Spleen (tissue), 11 donors: ENCODE data around the gene POP4. TPM values are rescaled to one million over a fixed set of nuclear protein-coding genes. Genes with fewer than 3 reads are reported as not detected.

Experiments
- DNase-seq: peaks from one replicate; pipeline ENCODE4 v3.0.0-alpha.2; 2020
- H3K27ac ChIP-seq, 8 donors: fragments of 200-600 bp; sonication (generic) in 7 of 8; 1 replicate in 4 of 8; 2 replicates in 4 of 8; pipeline versions ENCODE4 v1.5.0 to v1.8.0; 2016 to 2021; ENCODE audit warnings: inconsistent platforms in 4 of 8, mild to moderate bottlenecking in 4 of 8, moderate library complexity in 1 of 8
- H3K27me3 ChIP-seq, 7 donors: fragments of 200-600 bp; sonication (generic) in 6 of 7; replicated peaks in 1 of 7; 1 replicate in 4 of 7; 2 replicates in 3 of 7; pipeline versions ENCODE4 v1.5.0 to v1.8.0; 2016 to 2021; ENCODE audit warnings: inconsistent platforms in 3 of 7, mild to moderate bottlenecking in 1 of 7
- H3K36me3 ChIP-seq, 6 donors: fragments of 200-600 bp; sonication (generic) in 5 of 6; 1 replicate in 4 of 6; 2 replicates in 2 of 6; pipeline versions ENCODE4 v1.5.0 to v1.8.0; 2016 to 2021; ENCODE audit warnings: inconsistent platforms in 2 of 6
- H3K4me1 ChIP-seq, 6 donors: fragments of 200-600 bp; sonication (generic) in 5 of 6; 1 replicate in 3 of 6; 2 replicates in 3 of 6; pipeline versions ENCODE4 v1.5.0 to v1.8.0; 2016 to 2021; ENCODE audit warnings: inconsistent platforms in 3 of 6
- H3K4me3 ChIP-seq, 8 donors: fragments of 200-600 bp; sonication (generic) in 7 of 8; 1 replicate in 4 of 8; 2 replicates in 4 of 8; pipeline versions ENCODE4 v1.5.0 to v1.8.0; 2016 to 2021; ENCODE audit warnings: inconsistent platforms in 4 of 8, mild to moderate bottlenecking in 4 of 8, moderate library complexity in 2 of 8
- H3K9me3 ChIP-seq, 8 donors: fragments of 200-600 bp; sonication (generic) in 7 of 8; 1 replicate in 4 of 8; 2 replicates in 4 of 8; pipeline versions ENCODE4 v1.5.0 to v1.8.0; 2016 to 2021; ENCODE audit warnings: inconsistent platforms in 4 of 8
- POLR2A ChIP-seq, 3 donors: fragments of 450-650 bp; IDR thresholded peaks; one replicate each; pipeline ENCODE4 v1.5.1; 2017; ENCODE audit warnings: antibody characterized with exemption in 3 of 3, mild to moderate bottlenecking in 1 of 3
- POLR2AphosphoS5 ChIP-seq, 3 donors: sonication (generic); formaldehyde crosslinking; IDR thresholded peaks; one replicate each; pipeline ENCODE4 v1.5.1; 2017; ENCODE audit warnings: antibody characterized with exemption in 3 of 3
- WGBS, 5 donors: extraction: QIAGEN DNeasy Blood & Tissue Kit in 3 of 5; methylation state at CpG; one replicate each; pipeline versions ENCODE4 v1.1.5 to v1.1.7; 2013 to 2018; 5-methylcytosine and 5-hydroxymethylcytosine counted together
- intact Hi-C: fragments of 100-400 bp; cut with DNase I; formaldehyde crosslinking; loops from one replicate; pipeline ENCODE4 v1.15.0; 2023; ENCODE audit warnings: low total_unique reads
- polyA plus RNA-seq, 3 donors: library from polyadenylated mRNA; stranded (reverse); fragments of 200-250 nt; gene quantifications; one replicate each; pipeline ENCODE4 v1.2.1, GENCODE V29; 2013
- total RNA-seq, 7 donors: library from RNA; depleted of rRNA in 3 of 7; stranded (reverse); fragments of >200 nt in 3 of 7; fragmentation: NEBNext Ultra II Directional in 4 of 7; extraction: Animal tissue kit (Norgen Biotek cat#: 25700) in 4 of 7; gene quantifications; one replicate each; pipeline versions ENCODE4 v1.1.0 to v1.2.1, GENCODE V29; 2016 to 2021
- TF ChIP-seq, protein P1 (sequence below), 11 experiments: fragments of 200-600 bp in 7 of 11; fragments of 450-650 bp in 4 of 11; sonication (generic) in 4 of 11; IDR thresholded peaks in 8 of 11; conservative IDR thresholded peaks in 3 of 11; 1 replicate in 7 of 11; 2 replicates in 4 of 11; pipeline versions ENCODE4 v1.4.0 to v1.8.0; 2016 to 2021; ENCODE audit warnings: antibody characterized with exemption in 11 of 11, inconsistent platforms in 4 of 11, mild to moderate bottlenecking in 1 of 11
- donor health status: healthy with polysubstance abuse.
- donor health status: DM: no; HTN: no; CAD: no; lungs with moderate emphysema.
- donor health status: DM: no; HTN: no; CAD: no.
- donor health status: Bipolar disorder and iron deficiency.
- donor health status: healthy.
- donor health status: DM: no; HTN: no; CAD: no.
- donor health status: DM: yes; HTN: yes; CAD: no.

Gene POP4
- total and polyA plus RNA-seq, 10 donors, result 49.3 to 73.1 (median 61.5) TPM

DNA sequence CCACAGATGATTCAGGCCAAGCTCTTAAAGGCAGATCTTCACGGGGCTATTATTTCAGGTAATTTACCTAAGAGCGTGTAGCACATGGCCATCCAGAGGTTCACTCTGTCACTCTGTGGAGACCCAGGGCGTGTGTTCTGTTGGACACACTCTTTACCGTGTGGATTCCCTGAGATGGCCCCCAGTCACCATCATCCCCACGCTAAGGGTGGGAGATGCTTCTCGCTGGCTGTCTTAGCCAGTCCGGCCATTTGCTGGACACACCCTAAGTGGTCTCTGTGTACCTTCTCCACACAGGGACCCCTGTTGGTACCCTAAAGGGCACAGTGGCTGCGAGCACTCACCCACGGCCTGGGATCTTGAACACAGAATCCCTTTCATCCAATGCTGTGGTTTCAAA, 6.0 kb downstream of the POP4 start:
- intact Hi-C loops, result loop anchor here (10.0 kb wide), 1 partner anchor 53 kb away; the partner anchor contains the start of gene PLEKHF1
- H3K4me3 ChIP-seq, result no peak overlapping the region
- peak; percentile 54 for DNase-seq
- TF ChIP-seq, protein P1, sequence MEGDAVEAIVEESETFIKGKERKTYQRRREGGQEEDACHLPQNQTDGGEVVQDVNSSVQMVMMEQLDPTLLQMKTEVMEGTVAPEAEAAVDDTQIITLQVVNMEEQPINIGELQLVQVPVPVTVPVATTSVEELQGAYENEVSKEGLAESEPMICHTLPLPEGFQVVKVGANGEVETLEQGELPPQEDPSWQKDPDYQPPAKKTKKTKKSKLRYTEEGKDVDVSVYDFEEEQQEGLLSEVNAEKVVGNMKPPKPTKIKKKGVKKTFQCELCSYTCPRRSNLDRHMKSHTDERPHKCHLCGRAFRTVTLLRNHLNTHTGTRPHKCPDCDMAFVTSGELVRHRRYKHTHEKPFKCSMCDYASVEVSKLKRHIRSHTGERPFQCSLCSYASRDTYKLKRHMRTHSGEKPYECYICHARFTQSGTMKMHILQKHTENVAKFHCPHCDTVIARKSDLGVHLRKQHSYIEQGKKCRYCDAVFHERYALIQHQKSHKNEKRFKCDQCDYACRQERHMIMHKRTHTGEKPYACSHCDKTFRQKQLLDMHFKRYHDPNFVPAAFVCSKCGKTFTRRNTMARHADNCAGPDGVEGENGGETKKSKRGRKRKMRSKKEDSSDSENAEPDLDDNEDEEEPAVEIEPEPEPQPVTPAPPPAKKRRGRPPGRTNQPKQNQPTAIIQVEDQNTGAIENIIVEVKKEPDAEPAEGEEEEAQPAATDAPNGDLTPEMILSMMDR (IDR thresholded peaks at IDR 0.05 in 8 of 11, conservative IDR thresholded peaks at IDR 0.05 in 3 of 11), result no peak
- TF ChIP-seq POLR2AphosphoS5 (IDR thresholded peaks at IDR 0.05), result no peak
- no peak for TF ChIP-seq POLR2A (IDR thresholded peaks at IDR 0.05)
- peaks cover 11 to 89% (median 75%) of the 10 kb centered on the region in 6 donors for H3K36me3 ChIP-seq
- 95 to 99% (median 97%) methylated on average over 9 of the region's 9 CpGs for WGBS, 5 donors
- H3K27me3 ChIP-seq, result no peaks in the 10 kb centered on the region
- no peak overlapping the region for H3K27ac ChIP-seq
- H3K9me3 ChIP-seq, result no peaks in the 10 kb centered on the region
- peaks cover 0 to 35% (median 20%) of the 10 kb centered on the region in 6 donors for H3K4me1 ChIP-seq

GRCh38 chr19:29612801-29613595, 6.9 kb downstream of the POP4 start:
- Histone ChIP-seq H3K4me3 (no peak overlapping the region), H3K36me3 (peaks cover 11 to 91% (median 76%) of the 10 kb centered on the region in 6 donors), H3K27me3 (no peaks in the 10 kb centered on the region), H3K4me1 (peaks cover 0 to 26% (median 13%) of the 10 kb centered on the region in 6 donors), H3K27ac (no peak overlapping the region), H3K9me3 (no peaks in the 10 kb centered on the region)
- 91 to 96% (median 94%) methylated on average over 16 to 21 of the region's 21 CpGs for WGBS, 5 donors
- peak; percentile 66 for DNase-seq
- intact Hi-C loops, result loop anchor here (10.0 kb wide), 1 partner anchor 52 kb away; the partner anchor contains the start of gene PLEKHF1
- peak in 1 of 3 donors; percentile 16 for TF ChIP-seq POLR2AphosphoS5 (IDR thresholded peaks at IDR 0.05)
- no peak for TF ChIP-seq POLR2A (IDR thresholded peaks at IDR 0.05)

GRCh38 chr19:29614046-29614445, 8.0 kb downstream of the POP4 start:
- WGBS, 5 donors, result 83 to 98% (median 88%) methylated on average over 7 of the region's 7 CpGs
- Histone ChIP-seq H3K27me3 (no peaks in the 10 kb centered on the region), H3K36me3 (peaks cover 11 to 83% (median 71%) of the 10 kb centered on the region in 6 donors), H3K9me3 (no peaks in the 10 kb centered on the region), H3K27ac (no peak overlapping the region), H3K4me3 (no peak overlapping the region), H3K4me1 (peaks cover 0 to 25% (median 13%) of the 10 kb centered on the region in 6 donors)
- intact Hi-C loops, result loop anchor here (10.0 kb wide), 1 partner anchor 51 kb away; the partner anchor contains the start of gene PLEKHF1
- TF ChIP-seq, protein P1 (IDR thresholded peaks at IDR 0.05 in 8 of 11, conservative IDR thresholded peaks at IDR 0.05 in 3 of 11), result no peak
- TF ChIP-seq POLR2AphosphoS5 (IDR thresholded peaks at IDR 0.05), result no peak
- TF ChIP-seq POLR2A (IDR thresholded peaks at IDR 0.05), result no peak
- DNase-seq, result peak; percentile 62

DNA sequence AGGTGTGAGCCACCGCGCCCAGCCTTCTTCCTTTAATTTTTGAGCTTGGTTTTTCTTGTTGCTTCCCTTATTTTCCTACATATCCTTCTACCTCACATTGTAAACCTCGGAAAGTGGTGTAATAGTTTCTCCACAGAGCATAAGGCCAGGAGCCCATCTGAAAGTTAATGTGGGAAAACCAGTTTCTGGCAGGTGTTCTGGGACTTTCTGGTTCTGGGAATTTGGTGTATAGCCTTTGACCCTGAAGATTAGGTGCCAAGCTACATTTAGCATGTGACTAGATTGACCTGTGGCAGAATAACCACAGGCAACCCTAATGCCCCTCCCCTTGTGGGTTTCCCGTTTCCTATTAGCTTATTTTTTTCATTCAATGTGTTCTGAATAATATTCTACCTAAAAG, 8.7 kb downstream of the POP4 start:
- Histone ChIP-seq H3K9me3 (no peaks in the 10 kb centered on the region), H3K36me3 (peaks cover 11 to 76% (median 64%) of the 10 kb centered on the region in 6 donors), H3K27ac (no peak overlapping the region), H3K27me3 (no peaks in the 10 kb centered on the region), H3K4me3 (no peak overlapping the region), H3K4me1 (peaks cover 0 to 18% (median 13%) of the 10 kb centered on the region in 6 donors)
- 83 to 89% (median 87%) methylated on average over 4 of the region's 4 CpGs for WGBS, 5 donors
- TF ChIP-seq POLR2A (IDR thresholded peaks at IDR 0.05) (no peak), POLR2AphosphoS5 (IDR thresholded peaks at IDR 0.05) (no peak)
- TF ChIP-seq, protein P1 (IDR thresholded peaks at IDR 0.05 in 8 of 11, conservative IDR thresholded peaks at IDR 0.05 in 3 of 11), result no peak
- no peak for DNase-seq
- intact Hi-C loops, result loop anchor here (10.0 kb wide), 1 partner anchor 50 kb away; the partner anchor contains the start of gene PLEKHF1
